Activated CD8-positive, alpha-beta memory T cell treated with anti-CD3 and anti-CD28 coated beads for 36 hours (primary cell): ENCODE measurements around the gene HMMR. TPM values are rescaled to one million over a fixed set of nuclear protein-coding genes. Genes with fewer than 3 reads are reported as not detected.
"Not testable (repeated sequence)": the region's sequence is repeated elsewhere in the genome, so short reads cannot be mapped to it uniquely, and the experiment has no call there.

ENCODE experiments used
- CTCF ChIA-PET: fragments of 350-600 bp; sonication (Branson Sonifier 250); formaldehyde crosslinking; loops from one replicate; lab custom pipeline; 2021; ENCODE audit warnings: antibody characterized with exemption; lab: Charles Lee
- POLR2A ChIA-PET: fragments of 350-600 bp; sonication (Branson Sonifier 250); formaldehyde crosslinking; loops from one replicate; lab custom pipeline; 2021; ENCODE audit warnings: antibody characterized with exemption; lab: Charles Lee
- total RNA-seq, 2 experiments: library from RNA; stranded (reverse); gene quantifications; one replicate each; pipeline ENCODE4 v1.2.3, GENCODE V29; 2021

HMMR gene
- total RNA-seq, 2 experiments from 2014 or later, result 55.4 to 58.0 TPM

- POLR2A ChIA-PET, result no interaction called here
- CTCF ChIA-PET, result no interaction called here
These were observed 6.7 kb upstream of the HMMR start for GRCh38 chr5:163453705-163454104.

GRCh38 chr5:163455406-163455805 lies 5.0 kb upstream of the HMMR start:
- POLR2A ChIA-PET, result not testable (repeated sequence)
- CTCF ChIA-PET, result interaction anchor here (0.7 kb wide), 1 partner anchor 15 kb away, joined by 3 read pairs; no protein-coding TSS in a partner anchor

- ChIA-PET CTCF (interaction anchor here (0.7 kb wide), 1 partner anchor 233 kb away, joined by 3 read pairs; no protein-coding TSS in a partner anchor), POLR2A (no interaction called here)
These were observed 4.3 kb upstream of the HMMR start for GRCh38 chr5:163456029-163456589.

GRCh38 chr5:163456840-163457239 lies 3.6 kb upstream of the HMMR start:
- POLR2A ChIA-PET, result no interaction called here
- CTCF ChIA-PET, result interaction anchor here (0.7 kb wide), 1 partner anchor 232 kb away, joined by 3 read pairs; no protein-coding TSS in a partner anchor

GRCh38 chr5:163458778-163459385 lies 1.6 kb upstream of the HMMR start:
- ChIA-PET CTCF (interaction anchor here (1.2 to 3.9 kb wide), 2 partner anchors 46 to 50 kb away, joined by 4 to 18 read pairs; partner anchors contain the start of gene MAT2B), POLR2A (interaction anchor here (1.6 to 5.2 kb wide), 4 partner anchors 16 to 50 kb away, joined by 6 to 91 read pairs (median 28); partner anchors contain the start of genes CCNG1 and MAT2B)

- POLR2A ChIA-PET, result interaction anchor here (1.6 to 5.2 kb wide), 5 partner anchors 17 to 57 kb away, joined by 3 to 91 read pairs (median 18); partner anchors contain the start of genes CCNG1 and MAT2B
- CTCF ChIA-PET, result interaction anchor here (1.2 to 3.9 kb wide), 2 partner anchors 46 to 49 kb away, joined by 4 to 18 read pairs; partner anchors contain the start of gene MAT2B
These were observed 992 bp upstream of the HMMR start for GRCh38 chr5:163459462-163459818.

GRCh38 chr5:163459819-163460561 lies 442 bp upstream of the HMMR start, which contains the start of gene NUDCD2:
NUDCD2 (minus strand) TSS chr5:163460102; CDS start chr5:163460050, 52 bp downstream.
- CTCF ChIA-PET, result interaction anchor here (2.1 to 3.9 kb wide), 2 partner anchors 45 to 49 kb away, joined by 14 to 18 read pairs; partner anchors contain the start of gene MAT2B
- POLR2A ChIA-PET, result interaction anchor here (1.6 to 5.2 kb wide), 5 partner anchors 17 to 56 kb away, joined by 3 to 91 read pairs (median 18); partner anchors contain the start of genes CCNG1 and MAT2B

GRCh38 chr5:163463063-163463435 lies 2.6 kb downstream of the HMMR start:
- ChIA-PET CTCF (no interaction called here), POLR2A (interaction anchor here (5.2 kb wide), 1 partner anchor 24 kb away, joined by 39 read pairs; the partner anchor contains the start of gene CCNG1)

GRCh38 chr5:163467682-163468081 lies 7.2 kb downstream of the HMMR start:
- CTCF ChIA-PET, result no interaction called here
- POLR2A ChIA-PET, result no interaction called here

- CTCF ChIA-PET, result no interaction called here
- POLR2A ChIA-PET, result no interaction called here
These were observed 13.3 kb downstream of the HMMR start for GRCh38 chr5:163473635-163474243.

GRCh38 chr5:163475411-163475810 lies 15.0 kb downstream of the HMMR start:
- CTCF ChIA-PET, result no interaction called here
- POLR2A ChIA-PET, result interaction anchor here (0.5 kb wide), 1 partner anchor 127 kb away, joined by 8 read pairs; no protein-coding TSS in a partner anchor

GRCh38 chr5:163478126-163478981 lies 17.9 kb downstream of the HMMR start:
- ChIA-PET POLR2A (interaction anchor here (0.6 kb wide), 2 partner anchors 10 to 1380 kb away, joined by 3 to 13 read pairs; no protein-coding TSS in a partner anchor), CTCF (no interaction called here)

- CTCF ChIA-PET, result no interaction called here
- POLR2A ChIA-PET, result interaction anchor here (0.6 kb wide), 1 partner anchor 10 kb away, joined by 13 read pairs; no protein-coding TSS in a partner anchor
These were observed 18.5 kb downstream of the HMMR start for GRCh38 chr5:163478982-163479271.

GRCh38 chr5:163489055-163489744 lies 28.8 kb downstream of the HMMR start:
- POLR2A ChIA-PET, result interaction anchor here (0.6 kb wide), 1 partner anchor 10 kb away, joined by 13 read pairs; no protein-coding TSS in a partner anchor

GRCh38 chr5:163489745-163490075 lies 29.3 kb downstream of the HMMR start:
- POLR2A ChIA-PET, result no interaction called here

More at GRCh38 chr5:163489055-163489744, 28.8 kb downstream of the HMMR start:
- CTCF ChIA-PET, result interaction anchor here (1.7 kb wide), 1 partner anchor 10 kb away, joined by 6 read pairs; no protein-coding TSS in a partner anchor

GRCh38 chr5:163496286-163496685 lies 35.9 kb downstream of the HMMR start:
- ChIA-PET CTCF (no interaction called here), POLR2A (no interaction called here)

More at GRCh38 chr5:163489745-163490075, 29.3 kb downstream of the HMMR start:
- CTCF ChIA-PET, result no interaction called here

- ChIA-PET CTCF (no interaction called here), POLR2A (no interaction called here)
These were observed 36.9 kb downstream of the HMMR start for GRCh38 chr5:163497315-163497714.
